ENCODE data around the gene POU4F3.

Gene POU4F3

DNA sequence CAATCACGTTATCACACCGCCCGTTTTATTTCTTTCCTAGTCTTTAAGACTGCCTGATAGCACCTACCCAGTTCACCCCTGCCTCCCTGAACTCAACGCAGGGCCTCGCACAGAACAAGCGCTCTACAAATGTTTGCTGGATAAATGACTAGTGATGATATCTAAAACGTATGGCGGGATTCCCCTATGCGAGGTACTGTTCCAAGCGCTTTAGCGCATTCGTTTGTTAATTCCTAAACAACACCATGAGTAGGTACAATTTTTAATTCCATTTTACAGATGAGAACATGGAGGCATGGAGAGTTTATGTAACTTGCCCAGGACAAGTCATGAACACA lies 6.6 kb downstream of the POU4F3 start:
- Mint-ChIP-seq H3K9me3 (no peaks in the 10 kb centered on the region), H3K4me3 (peak overlapping the region; percentile 30), H3K4me1 (ENCODE audit: low read depth) (peaks cover 19% of the 10 kb centered on the region), H3K27me3 (peaks cover 86% of the 10 kb centered on the region), H3K27ac (peak overlapping the region; percentile 27), H3K36me3 (ENCODE audit: low read depth) (no peaks in the 10 kb centered on the region)
- intact Hi-C loops (cut with micrococcal nuclease) = no loop called here

DNA sequence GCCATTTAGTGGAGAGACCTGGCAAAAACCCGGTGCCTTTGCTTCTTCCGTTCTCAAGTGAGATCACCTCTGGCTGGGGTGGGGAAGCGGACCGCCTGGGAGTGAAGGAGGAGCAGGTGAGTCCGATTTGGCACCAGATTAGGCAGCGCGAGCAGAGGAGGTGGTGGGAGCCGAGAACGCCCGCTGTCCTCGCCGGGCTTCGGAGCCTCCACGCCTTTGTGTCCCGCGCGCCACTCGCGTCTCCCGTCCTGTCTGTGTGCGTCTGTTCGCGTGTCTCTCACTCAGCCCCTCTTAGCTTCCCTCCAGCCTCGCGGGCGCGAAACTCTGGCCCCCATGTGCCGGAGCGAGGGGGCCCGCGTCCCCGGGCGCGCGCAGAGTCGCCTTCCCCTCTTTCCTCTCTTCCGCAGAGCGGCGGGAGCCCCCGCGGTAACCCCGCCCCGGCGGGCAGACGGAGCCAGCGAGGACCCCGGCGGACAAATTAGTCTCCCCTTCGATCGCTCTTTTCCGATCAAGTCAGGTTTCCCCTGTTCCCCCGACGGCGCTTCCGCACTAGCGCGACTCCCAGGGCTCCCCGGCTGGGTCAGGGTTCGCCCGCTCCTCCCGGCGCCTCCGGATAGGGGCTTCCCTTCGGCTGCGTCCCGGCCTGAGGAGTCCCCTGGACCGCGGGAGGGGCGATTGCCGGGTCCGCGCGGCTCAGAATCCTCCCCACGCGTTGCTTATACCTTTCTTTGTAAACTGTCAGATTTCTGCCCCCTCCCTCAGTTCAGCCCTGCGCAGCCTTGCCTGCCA lies 7.1 kb downstream of the POU4F3 start:
- H3K9me3 Mint-ChIP-seq = no peaks in the 10 kb centered on the region
- H3K27me3 Mint-ChIP-seq = peaks cover 85% of the 10 kb centered on the region
- peaks cover 19% of the 10 kb centered on the region for H3K4me1 Mint-ChIP-seq (ENCODE audit: low read depth)
- H3K36me3 Mint-ChIP-seq (ENCODE audit: low read depth) = no peaks in the 10 kb centered on the region
- no peak overlapping the region for H3K27ac Mint-ChIP-seq
- H3K4me3 Mint-ChIP-seq = peak overlapping the region; percentile 53
- intact Hi-C loops (cut with micrococcal nuclease) = no loop called here

DNA sequence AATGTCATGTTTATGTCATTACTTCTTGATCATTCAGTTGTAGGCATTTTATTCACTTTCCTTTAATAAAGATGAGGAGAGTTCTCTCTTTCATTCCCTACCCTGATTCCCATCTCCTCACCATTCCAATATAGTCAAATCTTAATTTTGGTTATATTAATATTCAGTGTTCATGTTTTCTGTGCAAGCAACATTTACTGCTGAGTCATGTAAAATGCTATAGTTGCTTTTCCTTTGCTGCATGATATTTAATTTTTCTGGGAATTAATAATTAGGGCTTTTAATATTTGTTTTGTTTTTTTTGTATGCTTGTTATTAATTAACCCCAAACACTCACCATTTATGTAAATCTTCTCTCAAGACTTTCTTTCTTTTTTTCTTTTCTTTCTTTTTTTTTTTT lies 18.5 kb downstream of the POU4F3 start:
- Mint-ChIP-seq H3K36me3 (ENCODE audit: low read depth) (no peaks in the 10 kb centered on the region), H3K9me3 (no peaks in the 10 kb centered on the region), H3K27me3 (peaks cover 20% of the 10 kb centered on the region), H3K4me1 (ENCODE audit: low read depth) (no peaks in the 10 kb centered on the region), H3K4me3 (no peak overlapping the region), H3K27ac (no peak overlapping the region)
- intact Hi-C loops (cut with micrococcal nuclease) = no loop called here

DNA sequence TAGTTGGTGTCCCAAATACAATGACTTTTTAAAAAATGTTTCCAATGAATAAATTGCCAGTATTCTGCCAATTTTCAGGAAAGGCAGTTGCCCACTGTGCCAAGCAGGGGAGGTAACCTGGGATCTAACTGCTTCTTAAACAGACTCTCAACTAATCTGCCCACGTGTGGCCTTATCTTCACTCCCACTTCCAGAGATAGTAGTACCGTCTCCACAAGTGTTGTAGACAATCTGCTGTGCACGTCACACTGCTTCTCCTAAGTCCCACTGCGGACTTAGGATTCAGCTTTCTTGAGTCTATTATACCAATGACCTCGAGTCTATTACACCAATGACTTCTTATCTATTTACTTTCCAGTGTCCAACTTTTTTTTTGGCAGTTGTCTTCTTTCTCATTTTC lies 21.2 kb downstream of the POU4F3 start:
- H3K27ac Mint-ChIP-seq = no peak overlapping the region
- H3K9me3 Mint-ChIP-seq = no peaks in the 10 kb centered on the region
- intact Hi-C loops (cut with micrococcal nuclease) = no loop called here
- H3K4me3 Mint-ChIP-seq = no peak overlapping the region
- peaks cover 19% of the 10 kb centered on the region for H3K4me1 Mint-ChIP-seq (ENCODE audit: low read depth)
- H3K36me3 Mint-ChIP-seq (ENCODE audit: low read depth) = no peaks in the 10 kb centered on the region
- H3K27me3 Mint-ChIP-seq = peaks cover 17% of the 10 kb centered on the region

DNA sequence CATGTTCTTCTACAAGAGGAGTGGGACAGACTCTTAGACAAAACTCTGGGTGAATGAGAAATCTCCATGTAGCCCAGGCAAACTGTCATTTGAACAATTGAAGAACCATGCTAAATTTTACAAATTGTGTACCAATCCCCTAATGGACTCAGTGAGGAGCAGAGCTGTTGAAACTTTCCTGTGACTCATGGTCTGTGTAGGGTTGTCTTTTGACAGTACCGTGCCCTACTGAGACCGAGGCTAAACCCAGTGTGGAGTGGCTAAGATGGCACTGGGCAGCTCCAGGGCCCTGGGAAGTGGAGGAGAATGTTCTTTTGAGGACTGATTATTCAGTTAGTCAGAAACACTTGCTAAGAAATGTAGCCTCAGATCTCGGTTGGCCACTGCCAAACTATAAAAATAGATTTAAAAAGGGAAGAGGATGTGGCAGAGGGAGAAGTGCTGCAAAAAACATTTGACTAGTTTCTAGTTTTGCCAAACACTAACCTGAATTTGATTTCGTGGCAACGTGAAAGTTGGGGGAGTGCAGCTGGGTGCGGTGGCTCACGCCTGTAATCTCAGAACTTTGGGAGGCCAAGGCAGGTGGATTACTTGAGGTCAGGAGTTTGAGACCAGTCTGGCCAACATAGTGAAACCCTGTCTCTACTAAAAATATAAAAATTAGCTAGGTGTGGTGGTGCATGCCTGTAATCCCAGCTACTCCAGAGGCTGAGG lies 24.7 kb downstream of the POU4F3 start:
- intact Hi-C loops (cut with micrococcal nuclease) = no loop called here
- Mint-ChIP-seq H3K4me3 (no peak overlapping the region), H3K36me3 (ENCODE audit: low read depth) (no peaks in the 10 kb centered on the region), H3K4me1 (ENCODE audit: low read depth) (peaks cover 19% of the 10 kb centered on the region), H3K27ac (peak overlapping the region; percentile 44), H3K27me3 (peaks cover 7% of the 10 kb centered on the region), H3K9me3 (no peaks in the 10 kb centered on the region)

DNA sequence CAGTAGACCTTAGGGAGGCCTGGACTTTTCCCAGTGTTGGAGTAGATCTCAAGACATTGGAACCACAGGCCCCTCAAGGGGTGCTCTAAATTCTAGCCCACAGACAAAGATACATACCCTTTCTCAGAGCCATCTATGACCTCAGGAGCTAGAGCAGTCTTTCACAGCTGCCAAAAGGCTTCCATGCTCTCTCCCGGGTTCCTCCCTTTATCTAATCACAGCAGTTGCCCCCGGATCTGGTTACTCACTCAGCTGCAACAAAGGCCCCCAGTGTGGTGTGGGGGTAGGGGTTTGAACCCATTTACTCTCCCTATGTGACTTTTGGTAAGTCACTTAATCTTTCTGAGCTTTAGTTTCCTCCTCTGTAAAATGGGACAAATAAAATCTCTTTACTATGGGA lies 27.0 kb downstream of the POU4F3 start:
- Mint-ChIP-seq H3K27me3 (peaks cover 7% of the 10 kb centered on the region), H3K4me3 (no peak overlapping the region), H3K9me3 (no peaks in the 10 kb centered on the region), H3K4me1 (ENCODE audit: low read depth) (peaks cover 19% of the 10 kb centered on the region), H3K27ac (no peak overlapping the region), H3K36me3 (ENCODE audit: low read depth) (no peaks in the 10 kb centered on the region)
- intact Hi-C loops (cut with micrococcal nuclease) = no loop called here

DNA sequence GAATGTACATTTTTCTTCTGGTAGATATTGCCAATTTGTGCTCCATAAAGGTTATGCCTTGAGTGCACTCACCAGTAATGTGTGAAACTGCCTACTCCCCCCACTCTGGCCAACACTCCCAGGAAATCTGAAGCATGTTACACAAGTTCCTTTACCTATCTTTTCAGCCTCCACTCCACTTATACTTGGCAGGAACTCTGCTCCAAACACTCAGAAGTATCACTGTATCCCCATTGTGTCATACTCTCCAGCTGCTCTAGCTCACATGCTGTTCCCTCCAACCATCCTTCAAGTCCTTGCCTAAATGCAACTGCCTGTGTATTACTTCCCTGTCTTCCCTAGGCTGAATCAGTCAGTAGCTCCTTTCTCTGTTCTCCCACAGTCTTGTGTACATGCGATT lies 28.3 kb downstream of the POU4F3 start:
- H3K36me3 Mint-ChIP-seq (ENCODE audit: low read depth) = no peaks in the 10 kb centered on the region
- H3K9me3 Mint-ChIP-seq = no peaks in the 10 kb centered on the region
- H3K4me3 Mint-ChIP-seq = no peak overlapping the region
- H3K4me1 Mint-ChIP-seq (ENCODE audit: low read depth) = peaks cover 19% of the 10 kb centered on the region
- peaks cover 8% of the 10 kb centered on the region for H3K27me3 Mint-ChIP-seq
- no peak overlapping the region for H3K27ac Mint-ChIP-seq
- intact Hi-C loops (cut with micrococcal nuclease) = no loop called here

DNA sequence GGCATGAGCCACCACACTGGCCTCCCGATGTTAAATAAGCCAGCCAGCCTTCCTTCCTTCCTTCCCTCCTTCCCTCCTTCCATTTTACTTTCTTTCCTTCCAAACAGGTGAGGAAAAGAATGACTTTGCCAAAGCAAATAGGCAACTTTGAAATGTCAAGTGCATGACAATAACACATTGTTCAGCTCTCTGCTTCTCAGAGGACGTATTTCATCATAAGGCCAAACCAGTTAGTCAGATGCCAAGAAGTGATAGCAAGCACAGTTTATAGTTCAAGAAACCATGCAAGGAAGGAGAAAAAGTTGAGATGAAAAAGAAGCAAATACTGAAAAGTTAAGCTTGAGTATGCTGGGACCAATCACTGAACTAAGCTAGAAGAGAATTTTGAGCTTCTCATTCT lies 29.5 kb downstream of the POU4F3 start:
- intact Hi-C loops (cut with micrococcal nuclease) = no loop called here
- Mint-ChIP-seq H3K4me1 (ENCODE audit: low read depth) (peaks cover 14% of the 10 kb centered on the region), H3K27ac (no peak overlapping the region), H3K4me3 (no peak overlapping the region), H3K36me3 (ENCODE audit: low read depth) (no peaks in the 10 kb centered on the region), H3K27me3 (peaks cover 8% of the 10 kb centered on the region), H3K9me3 (no peaks in the 10 kb centered on the region)

DNA sequence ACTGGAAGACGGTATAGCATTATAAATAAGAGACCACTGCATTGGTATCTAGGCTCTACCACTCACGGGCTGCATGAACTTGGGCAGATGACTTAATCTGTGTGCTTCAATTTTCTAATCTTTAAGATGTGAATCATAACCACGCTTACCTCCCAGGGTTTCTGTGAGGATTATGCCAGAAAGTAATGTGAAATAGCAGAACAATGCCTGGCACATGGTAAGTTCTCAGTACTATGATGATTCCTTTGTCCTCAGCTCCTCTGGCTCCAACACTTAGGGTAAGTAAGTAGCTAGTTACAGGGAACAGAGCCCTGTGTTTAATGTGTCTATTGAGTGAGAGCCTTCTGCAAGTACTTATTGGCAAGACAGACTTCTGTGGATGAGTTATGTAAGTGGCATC lies 31.1 kb downstream of the POU4F3 start:
- no peak overlapping the region for H3K27ac Mint-ChIP-seq
- peaks cover 8% of the 10 kb centered on the region for H3K27me3 Mint-ChIP-seq
- H3K9me3 Mint-ChIP-seq = no peaks in the 10 kb centered on the region
- intact Hi-C loops (cut with micrococcal nuclease) = no loop called here
- no peaks in the 10 kb centered on the region for H3K36me3 Mint-ChIP-seq (ENCODE audit: low read depth)
- no peaks in the 10 kb centered on the region for H3K4me1 Mint-ChIP-seq (ENCODE audit: low read depth)
- no peak overlapping the region for H3K4me3 Mint-ChIP-seq

DNA sequence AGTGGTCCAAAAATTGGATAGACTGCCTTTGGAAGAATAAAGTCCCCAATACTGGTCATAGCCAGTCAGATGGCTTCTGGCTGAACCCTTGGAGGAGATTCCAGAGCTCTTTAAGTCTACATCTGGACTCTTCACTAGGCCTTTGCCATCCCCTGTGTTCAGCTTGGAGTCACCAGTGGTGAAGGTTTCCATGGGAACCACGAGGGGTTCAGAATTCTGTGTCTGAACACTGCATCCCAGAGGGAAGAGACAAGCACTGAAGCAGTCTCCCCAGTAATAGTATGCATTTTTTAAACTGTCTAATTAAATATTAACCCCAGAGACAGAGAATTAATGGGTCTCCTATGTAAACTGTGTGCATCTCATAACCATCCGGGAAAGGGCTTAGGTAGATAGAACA lies 38.2 kb downstream of the POU4F3 start:
- Mint-ChIP-seq H3K27ac (no peak overlapping the region), H3K9me3 (no peaks in the 10 kb centered on the region), H3K27me3 (peaks cover 26% of the 10 kb centered on the region), H3K36me3 (ENCODE audit: low read depth) (no peaks in the 10 kb centered on the region), H3K4me1 (ENCODE audit: low read depth) (no peaks in the 10 kb centered on the region), H3K4me3 (no peak overlapping the region)
- intact Hi-C loops (cut with micrococcal nuclease) = no loop called here

DNA sequence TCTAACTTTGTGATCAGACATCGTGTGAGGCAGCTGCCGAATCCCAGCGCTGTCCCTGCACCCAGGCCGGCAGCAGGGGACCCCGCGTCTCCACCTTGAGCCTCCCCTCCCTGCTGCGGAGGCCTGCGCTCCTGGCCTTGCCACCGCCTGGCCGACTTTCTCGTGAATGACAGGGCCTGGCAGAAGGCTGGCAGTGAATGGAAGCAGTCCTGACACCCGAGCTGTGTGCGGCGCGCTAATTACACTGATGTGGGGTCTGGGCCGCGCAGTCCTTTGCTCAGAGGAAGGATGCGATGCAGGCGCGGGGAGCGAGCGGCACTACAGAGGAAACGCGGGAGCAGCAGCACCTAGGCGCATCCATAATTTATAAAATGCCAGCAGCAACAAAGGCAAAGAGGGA lies 40.3 kb downstream of the POU4F3 start:
- Mint-ChIP-seq H3K36me3 (ENCODE audit: low read depth) (no peaks in the 10 kb centered on the region), H3K4me3 (no peak overlapping the region), H3K27me3 (peaks cover 26% of the 10 kb centered on the region), H3K4me1 (ENCODE audit: low read depth) (no peaks in the 10 kb centered on the region), H3K27ac (no peak overlapping the region), H3K9me3 (no peaks in the 10 kb centered on the region)
- intact Hi-C loops (cut with micrococcal nuclease) = no loop called here

DNA sequence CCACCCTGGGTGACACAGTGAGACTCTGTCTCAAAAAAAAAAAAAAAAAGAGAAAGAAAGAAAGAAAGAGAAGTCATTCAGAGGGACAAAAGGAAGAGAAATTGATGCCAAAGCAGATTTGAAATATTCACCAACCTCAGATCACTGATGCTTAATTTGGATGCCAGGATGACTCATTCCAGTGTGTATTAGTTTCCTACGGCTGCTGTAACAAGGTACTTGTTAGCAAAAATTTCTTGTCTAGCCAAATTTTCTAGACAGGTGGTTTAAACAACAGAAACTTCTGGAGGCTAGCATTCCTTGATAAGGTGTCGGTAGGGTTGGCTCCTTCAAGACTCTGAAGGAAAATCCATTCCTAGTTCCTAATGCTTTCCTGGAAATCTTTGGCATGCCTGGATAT lies 42.1 kb downstream of the POU4F3 start:
- Mint-ChIP-seq H3K9me3 (no peaks in the 10 kb centered on the region), H3K27ac (no peak overlapping the region), H3K27me3 (peaks cover 24% of the 10 kb centered on the region), H3K36me3 (ENCODE audit: low read depth) (no peaks in the 10 kb centered on the region), H3K4me1 (ENCODE audit: low read depth) (no peaks in the 10 kb centered on the region), H3K4me3 (no peak overlapping the region)
- intact Hi-C loops (cut with micrococcal nuclease) = no loop called here

DNA sequence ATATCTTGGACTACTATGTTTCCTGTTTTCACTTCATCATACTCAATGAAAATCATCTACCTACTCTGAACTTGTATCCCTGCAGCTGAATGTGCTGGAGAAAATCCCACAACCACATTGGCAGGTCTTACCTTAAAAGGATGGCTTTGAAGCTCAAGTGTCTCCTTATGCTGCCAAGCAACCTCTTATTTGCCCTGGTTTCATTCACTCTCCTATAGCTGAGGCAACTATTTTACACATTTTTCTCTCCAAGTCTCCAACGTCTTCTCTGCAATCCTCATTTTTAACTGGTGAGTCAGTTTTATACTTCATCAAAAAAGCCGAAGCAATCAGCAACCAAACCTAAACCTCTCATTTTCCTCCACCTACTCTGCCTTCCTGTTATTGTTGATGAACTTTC lies 49.7 kb downstream of the POU4F3 start:
- no peaks in the 10 kb centered on the region for H3K4me1 Mint-ChIP-seq (ENCODE audit: low read depth)
- peaks cover 2% of the 10 kb centered on the region for H3K27me3 Mint-ChIP-seq
- no peak overlapping the region for H3K27ac Mint-ChIP-seq
- no peak overlapping the region for H3K4me3 Mint-ChIP-seq
- intact Hi-C loops (cut with micrococcal nuclease) = no loop called here
- no peaks in the 10 kb centered on the region for H3K9me3 Mint-ChIP-seq
- no peaks in the 10 kb centered on the region for H3K36me3 Mint-ChIP-seq (ENCODE audit: low read depth)

DNA sequence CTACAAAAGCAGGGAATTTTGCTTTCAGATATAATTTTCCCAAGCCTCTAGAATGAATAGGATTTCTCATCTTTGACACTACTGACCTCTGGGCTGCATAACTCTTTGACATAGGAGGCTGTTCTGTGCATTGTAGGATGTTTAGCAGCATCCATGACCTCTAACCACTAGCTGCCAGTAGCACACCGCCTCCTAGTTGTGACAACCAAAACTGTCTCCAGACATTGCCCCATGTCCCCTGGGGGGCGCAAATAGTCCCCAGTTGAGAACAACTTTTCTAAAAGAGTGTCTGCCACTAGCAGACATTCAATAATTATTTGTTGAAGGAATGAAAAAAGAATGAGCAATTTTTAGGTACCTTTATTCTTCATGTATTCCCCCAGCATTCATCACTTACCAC lies 51.8 kb downstream of the POU4F3 start:
- H3K4me1 Mint-ChIP-seq (ENCODE audit: low read depth) = no peaks in the 10 kb centered on the region
- intact Hi-C loops (cut with micrococcal nuclease) = no loop called here
- no peaks in the 10 kb centered on the region for H3K36me3 Mint-ChIP-seq (ENCODE audit: low read depth)
- H3K27me3 Mint-ChIP-seq = no peaks in the 10 kb centered on the region
- no peaks in the 10 kb centered on the region for H3K9me3 Mint-ChIP-seq
- H3K27ac Mint-ChIP-seq = no peak overlapping the region
- no peak overlapping the region for H3K4me3 Mint-ChIP-seq
